Smooth muscle cell (in vitro differentiated cells): ENCODE data around the gene EMILIN1. TPM values are rescaled to one million over a fixed set of nuclear protein-coding genes. Genes with fewer than 3 reads are reported as not detected.

Experiments used
- DNase-seq: peaks from one replicate; lab custom pipeline; 2025; ENCODE audit not compliant: unreplicated experiment; lab: John Stamatoyannopoulos, UW
- H2AFZ ChIP-seq: fragments of 200-600 bp; sonication (generic); 2 replicates; pipeline ENCODE4 v1.6.0; 2016; ENCODE audit warnings: antibody characterized with exemption, low read depth, mild to moderate bottlenecking
- H3F3A ChIP-seq: fragments of 200-600 bp; sonication (generic); 2 replicates; pipeline ENCODE4 v1.6.0; 2017; ENCODE audit warnings: antibody characterized with exemption, low read depth
- H3K27ac ChIP-seq: fragments of 200-600 bp; sonication (generic); 2 replicates; pipeline ENCODE4 v1.5.1; 2016; ENCODE audit warnings: low read depth, mild to moderate bottlenecking
- H3K27me3 ChIP-seq: fragments of 200-600 bp; sonication (generic); 2 replicates; pipeline ENCODE4 v1.6.1; 2016; ENCODE audit warnings: low read depth, mild to moderate bottlenecking
- H3K36me3 ChIP-seq: fragments of 200-600 bp; sonication (generic); 2 replicates; pipeline ENCODE4 v1.5.1; 2016; ENCODE audit warnings: low read depth
- H3K4me1 ChIP-seq: fragments of 200-600 bp; sonication (generic); 2 replicates; pipeline ENCODE4 v1.5.1; 2016; ENCODE audit warnings: low read depth
- H3K4me2 ChIP-seq: fragments of 200-600 bp; sonication (generic); 2 replicates; pipeline ENCODE4 v1.6.0; 2016; ENCODE audit warnings: mild to moderate bottlenecking
- H3K4me3 ChIP-seq: fragments of 200-600 bp; sonication (generic); 2 replicates; pipeline ENCODE4 v1.5.1; 2016; ENCODE audit warnings: mild to moderate bottlenecking
- H3K79me2 ChIP-seq: fragments of 200-600 bp; sonication (generic); 2 replicates; pipeline ENCODE4 v1.6.0; 2016; ENCODE audit warnings: low read depth, mild to moderate bottlenecking
- H3K9ac ChIP-seq: fragments of 200-600 bp; sonication (generic); 2 replicates; pipeline ENCODE4 v1.6.0; 2016; ENCODE audit warnings: low read depth
- H3K9me3 ChIP-seq: fragments of 200-600 bp; sonication (generic); replicated peaks from 2 replicates; pipeline ENCODE4 v1.5.1; 2016; ENCODE audit warnings: low read depth
- H4K20me1 ChIP-seq: fragments of 200-600 bp; sonication (generic); 2 replicates; pipeline ENCODE4 v1.6.0; 2016; ENCODE audit warnings: low read depth
- CTCF ChIP-seq: fragments of 200-600 bp; sonication (generic); IDR thresholded peaks from 2 replicates; pipeline ENCODE4 v1.5.1; 2017; ENCODE audit warnings: borderline replicate concordance, mild to moderate bottlenecking, antibody characterized with exemption; ENCODE audit not compliant: insufficient read depth, poor library complexity, severe bottlenecking
- WGBS: methylation state at CpG from one replicate; pipeline ENCODE4 v1.1.7; 2016; ENCODE audit warnings: low lambda C conversion rate; 5-methylcytosine and 5-hydroxymethylcytosine counted together
- polyA plus RNA-seq: library from polyadenylated mRNA; unstranded; fragments of >200 nt; fragmentation: Nextera tagmentation; extraction: Ambion mirVana; gene quantifications from 2 replicates; pipeline ENCODE4 v1.2.1, GENCODE V29; 2016
- total RNA-seq: library from RNA; depleted of rRNA; stranded (reverse); fragments of >200 nt; gene quantifications from 2 replicates; pipeline ENCODE4 v1.2.3, GENCODE V29; 2014

Gene EMILIN1
- total and polyA plus RNA-seq, 2 experiments from 2014 or later = 111 to 518 TPM

GRCh38 chr2:27121906-27122305 lies 43.5 kb downstream of the EMILIN1 start:
- no peaks in the 10 kb centered on the region for H4K20me1 ChIP-seq
- peaks cover 63% of the 10 kb centered on the region for H3K27me3 ChIP-seq
- H3K79me2 ChIP-seq = no peaks in the 10 kb centered on the region

DNA sequence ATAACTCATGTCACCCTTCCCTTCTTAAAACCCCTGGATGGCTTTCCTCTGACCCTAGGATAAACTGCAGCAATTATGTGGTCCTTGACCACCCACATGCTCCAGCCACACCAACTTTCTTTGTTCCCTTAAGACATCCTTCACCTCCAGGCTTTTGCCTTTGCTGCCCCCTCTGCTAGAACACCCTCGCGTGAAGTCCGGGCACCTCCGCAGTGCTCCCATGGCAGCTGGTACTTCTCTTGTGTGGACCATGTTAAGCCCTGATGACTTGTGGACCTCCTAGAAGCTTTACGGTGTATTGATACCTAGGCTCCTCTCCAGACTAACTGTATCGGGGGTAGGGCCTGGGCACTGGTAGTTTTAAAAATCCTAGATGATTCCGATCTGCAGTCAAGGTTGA lies 44.4 kb downstream of the EMILIN1 start:
- Histone ChIP-seq H3K4me3 (peak overlapping the region; percentile 63), H3K4me1 (peaks cover 5% of the 10 kb centered on the region), H3K79me2 (no peaks in the 10 kb centered on the region), H4K20me1 (no peaks in the 10 kb centered on the region), H3K9me3 (no peaks in the 10 kb centered on the region), H3K4me2 (no peak overlapping the region), H3K9ac (no peak overlapping the region), H3K27ac (no peak overlapping the region), H3F3A (no peaks in the 10 kb centered on the region), H3K36me3 (no peaks in the 10 kb centered on the region), H2AFZ (peak overlapping the region; percentile 87), H3K27me3 (peaks cover 54% of the 10 kb centered on the region)
- 87% methylated on average over 7 of the region's 7 CpGs for WGBS
- TF ChIP-seq CTCF = no peak
- DNase-seq = no peak

More at GRCh38 chr2:27121906-27122305, 43.5 kb downstream of the EMILIN1 start:
- H3K4me3 ChIP-seq = no peak overlapping the region
- no peak overlapping the region for H3K27ac ChIP-seq
- peaks cover 5% of the 10 kb centered on the region for H3K4me1 ChIP-seq
- WGBS = 89% methylated on average over 2 of the region's 2 CpGs
- H3F3A ChIP-seq = no peaks in the 10 kb centered on the region
- no peak overlapping the region for H3K4me2 ChIP-seq
- no peak for TF ChIP-seq CTCF
- H3K36me3 ChIP-seq = no peaks in the 10 kb centered on the region
- no peak overlapping the region for H2AFZ ChIP-seq
- no peak overlapping the region for H3K9ac ChIP-seq
- DNase-seq = no peak
- no peaks in the 10 kb centered on the region for H3K9me3 ChIP-seq

DNA sequence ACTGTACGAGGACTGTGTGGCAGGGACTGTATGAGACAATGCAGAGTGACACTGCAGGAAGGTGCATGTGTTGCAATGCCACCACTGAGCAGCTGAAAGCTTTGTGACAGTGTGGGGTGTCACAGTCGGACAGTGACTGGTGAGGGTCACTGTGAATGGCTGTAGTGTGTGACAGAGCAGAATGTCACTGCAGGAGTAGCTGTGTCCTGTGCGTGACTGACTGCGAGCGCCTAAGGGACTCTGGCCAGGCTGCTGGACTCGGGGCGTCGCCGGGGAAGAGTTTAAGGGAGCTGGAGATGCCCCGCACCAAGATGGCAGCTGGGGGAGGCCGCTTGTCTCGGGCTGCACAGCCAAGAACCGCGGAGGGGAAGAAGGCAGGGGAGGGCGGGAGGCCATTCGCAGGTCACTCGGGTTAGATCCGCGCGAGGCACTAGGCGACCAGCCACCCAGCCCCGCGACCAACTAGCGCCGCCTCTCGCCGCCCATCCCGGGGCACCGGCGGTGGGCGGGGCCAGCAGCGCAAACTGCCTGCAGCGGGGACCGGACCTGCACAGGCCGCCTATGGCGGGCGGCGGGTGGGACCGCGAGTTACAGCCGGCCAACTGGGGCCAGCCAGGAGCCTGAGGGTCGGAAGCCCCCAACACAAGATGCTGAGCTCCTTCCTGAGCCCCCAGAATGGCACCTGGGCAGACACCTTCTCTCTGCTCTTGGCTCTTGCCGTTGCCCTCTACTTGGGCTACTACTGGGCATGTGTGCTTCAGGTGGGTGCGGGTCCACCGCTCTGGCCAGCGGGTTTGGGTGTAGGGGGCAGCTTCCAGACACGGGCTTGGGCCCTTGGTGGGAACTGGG lies 45.1 kb downstream of the EMILIN1 start, which contains the start of gene ABHD1:
Gene ABHD1 (plus strand): TSS at position 514 of the 849 bp plus-strand sequence. CDS start 134 bp downstream, at position 648.
- H3K9ac ChIP-seq = no peak within 1 kb of the TSS
- no peaks in the 10 kb centered on the region for H3K36me3 ChIP-seq
- H4K20me1 ChIP-seq = no peaks in the 10 kb centered on the region
- peak within 1 kb of the TSS; percentile 87 for H2AFZ ChIP-seq
- H3K79me2 ChIP-seq = no peaks in the 10 kb centered on the region
- H3K4me3 ChIP-seq = peak within 1 kb of the TSS; percentile 63
- no peak for TF ChIP-seq CTCF
- no peaks in the 10 kb centered on the region for H3K4me1 ChIP-seq
- H3K9me3 ChIP-seq = no peaks in the 10 kb centered on the region
- no peak within 1 kb of the TSS for H3K27ac ChIP-seq
- WGBS = 14% methylated on average over 33 of the region's 47 CpGs
- no peaks in the 10 kb centered on the region for H3F3A ChIP-seq
- no peak for DNase-seq
- H3K4me2 ChIP-seq = peak within 1 kb of the TSS; percentile 90
- peaks cover 47% of the 10 kb centered on the region for H3K27me3 ChIP-seq

DNA sequence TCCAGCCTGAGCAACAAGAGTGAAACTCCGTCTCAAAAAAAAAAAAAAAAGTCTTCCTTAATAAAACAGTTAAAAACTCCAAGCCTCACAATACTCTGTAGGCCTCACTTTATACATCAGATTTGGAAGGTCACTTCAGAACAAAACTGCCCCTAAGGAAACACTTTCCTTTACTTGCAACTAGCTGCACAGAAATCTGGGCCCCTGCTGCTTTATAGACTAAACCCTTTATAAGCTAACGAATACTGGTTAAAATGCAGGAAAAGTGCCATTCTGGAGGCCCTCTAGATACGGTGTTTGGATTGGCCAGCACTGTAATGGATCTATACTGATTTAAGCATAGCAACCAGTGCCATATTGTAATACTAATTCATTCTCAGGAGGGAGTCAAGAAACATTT lies 46.7 kb downstream of the EMILIN1 start:
- 87% methylated on average over 3 of the region's 3 CpGs for WGBS

More for the DNA sequence above, 46.7 kb downstream of the EMILIN1 start:
- no peak overlapping the region for H2AFZ ChIP-seq
- no peaks in the 10 kb centered on the region for H4K20me1 ChIP-seq
- H3K27ac ChIP-seq = no peak overlapping the region
- H3K27me3 ChIP-seq = peaks cover 33% of the 10 kb centered on the region
- no peak for TF ChIP-seq CTCF
- H3F3A ChIP-seq = no peaks in the 10 kb centered on the region
- H3K9ac ChIP-seq = no peak overlapping the region
- DNase-seq = no peak
- H3K4me3 ChIP-seq = no peak overlapping the region
- no peak overlapping the region for H3K4me2 ChIP-seq
- no peaks in the 10 kb centered on the region for H3K36me3 ChIP-seq
- H3K9me3 ChIP-seq = no peaks in the 10 kb centered on the region
- no peaks in the 10 kb centered on the region for H3K4me1 ChIP-seq
- no peaks in the 10 kb centered on the region for H3K79me2 ChIP-seq
